ENCODE results near the gene DNAH2.

DNA sequence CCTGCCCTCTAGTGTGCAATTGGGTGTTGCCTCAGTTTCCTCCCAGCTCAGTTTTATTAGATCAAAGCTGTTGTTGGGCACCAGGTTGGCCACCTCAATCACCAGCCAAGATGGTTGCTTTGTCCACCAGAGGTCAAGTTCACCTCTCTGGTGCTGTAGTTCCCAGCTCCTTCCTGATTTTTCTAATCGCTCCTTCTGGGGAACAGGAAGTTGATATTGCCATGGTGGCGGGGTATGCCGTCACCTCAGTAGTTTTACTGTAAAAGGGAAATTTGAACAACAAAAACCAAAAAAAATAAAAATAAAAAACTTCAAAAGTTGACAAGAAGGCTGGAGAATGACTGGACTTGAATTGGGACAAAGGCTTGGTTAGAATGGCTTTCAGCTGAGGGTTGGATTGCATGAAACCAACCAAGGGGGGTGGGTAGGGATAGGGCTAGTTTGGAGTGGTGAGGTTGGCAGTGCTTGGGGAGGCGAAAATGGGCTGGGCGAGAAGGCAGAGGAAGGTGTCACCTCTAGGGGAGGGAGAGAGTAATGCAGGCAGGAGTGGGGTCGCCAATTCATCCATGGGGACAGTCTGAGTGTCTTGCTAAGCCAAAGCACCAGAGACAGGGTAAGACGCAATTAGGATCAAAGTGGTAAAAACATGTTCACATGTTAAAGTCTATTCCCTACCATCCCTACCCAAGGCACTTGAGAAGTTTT lies 6.3 kb upstream of the DNAH2 start:
- TF ChIP-seq RNF2 (IDR thresholded peaks at IDR 0.05; ENCODE audit: borderline replicate concordance, low read depth), result no peak
- no peak for TF ChIP-seq HDAC2 (IDR thresholded peaks at IDR 0.05)
- no peak for TF ChIP-seq MAX (IDR thresholded peaks at IDR 0.05)
- no peak for TF ChIP-seq POLR2A (IDR thresholded peaks at IDR 0.05; ENCODE audit: low read length)

Data from A549 (cell line).